IPS-18c (cell line): ENCODE measurements around the gene BCL7C.

Source experiments
- H3K4me3 ChIP-seq: 2 replicates; pipeline ENCODE4 v1.7.0; 2013; ENCODE audit warnings: low read depth, mild to moderate bottlenecking, low read length, moderate library complexity; ENCODE audit not compliant: insufficient read depth
- H3K9me3 ChIP-seq: one replicate; pipeline ENCODE4 v1.6.1; 2013; ENCODE audit warnings: mild to moderate bottlenecking, low read length, moderate library complexity; ENCODE audit not compliant: control insufficient read depth, insufficient read depth

BCL7C gene

GRCh38 chr16:30850246-30850645 is 43.6 kb downstream of the BCL7C start:
- Histone ChIP-seq H3K9me3 (no peaks in the 10 kb centered on the region), H3K4me3 (no peak overlapping the region)

- Histone ChIP-seq H3K4me3 (no peak overlapping the region), H3K9me3 (no peaks in the 10 kb centered on the region)
Measured at GRCh38 chr16:30846649-30847402, 47.1 kb downstream of the BCL7C start.

GRCh38 chr16:30844671-30845449 is 49.0 kb downstream of the BCL7C start:
- no peak overlapping the region for H3K4me3 ChIP-seq
- H3K9me3 ChIP-seq: peaks cover 6% of the 10 kb centered on the region

- no peak overlapping the region for H3K4me3 ChIP-seq
- peaks cover 6% of the 10 kb centered on the region for H3K9me3 ChIP-seq
Measured at GRCh38 chr16:30844346-30844670, 49.6 kb downstream of the BCL7C start.

- no peak overlapping the region for H3K4me3 ChIP-seq
Measured at GRCh38 chr16:30843501-30843900, 50.4 kb downstream of the BCL7C start.

GRCh38 chr16:30842971-30843370 is 50.9 kb downstream of the BCL7C start:
- no peak overlapping the region for H3K4me3 ChIP-seq
- H3K9me3 ChIP-seq: peaks cover 6% of the 10 kb centered on the region

More at GRCh38 chr16:30843501-30843900, 50.4 kb downstream of the BCL7C start:
- H3K9me3 ChIP-seq: peaks cover 6% of the 10 kb centered on the region

GRCh38 chr16:30841332-30841731 is 52.5 kb downstream of the BCL7C start:
- Histone ChIP-seq H3K4me3 (no peak overlapping the region), H3K9me3 (peaks cover 6% of the 10 kb centered on the region)

- peaks cover 6% of the 10 kb centered on the region for H3K9me3 ChIP-seq
- H3K4me3 ChIP-seq: no peak overlapping the region
Measured at GRCh38 chr16:30840611-30841010, 53.3 kb downstream of the BCL7C start.

GRCh38 chr16:30839523-30840227 is 54.2 kb downstream of the BCL7C start:
- H3K4me3 ChIP-seq: no peak overlapping the region
- H3K9me3 ChIP-seq: peaks cover 6% of the 10 kb centered on the region

GRCh38 chr16:30838876-30839471 is 54.9 kb downstream of the BCL7C start:
- Histone ChIP-seq H3K9me3 (peaks cover 6% of the 10 kb centered on the region), H3K4me3 (no peak overlapping the region)

GRCh38 chr16:30837904-30838303 is 56.0 kb downstream of the BCL7C start:
- H3K9me3 ChIP-seq: peaks cover 6% of the 10 kb centered on the region
- H3K4me3 ChIP-seq: no peak overlapping the region
